Measurements from ENCODE around the gene FBXO11. TPM values are rescaled to one million over a fixed set of nuclear protein-coding genes. Genes with fewer than 3 reads are reported as not detected.

Gene FBXO11
- total and polyA plus RNA-seq, 2 of the 4 experiments (the other 2 are of a cell fraction), result 27.1 to 29.6 TPM

GRCh38 chr2:47844162-47844561, 62.1 kb downstream of the FBXO11 start:
- H3K4ac ChIP-seq (ENCODE audit: low read depth, low read length), result no peak overlapping the region
- H2BK120ac ChIP-seq (ENCODE audit: low read depth, low read length), result no peak overlapping the region
- no peak overlapping the region for H3K4me2 ChIP-seq (ENCODE audit: low read depth, low read length)
- BruUV-seq (replicated peaks), result no TSS peak
- H3K4me1 ChIP-seq (ENCODE audit: control insufficient read depth, insufficient read depth, low read length), result peaks cover 2% of the 10 kb centered on the region; the same call in 1 of the 2 replicates
- dilution Hi-C loops (cut with HindIII; ENCODE audit: low sequenced_read_pairs, unreplicated experiment), result no loop called here
- H3K14ac ChIP-seq (replicated peaks; ENCODE audit: low read depth, low read length), result no peak overlapping the region
- no peak overlapping the region for H2BK20ac ChIP-seq (ENCODE audit: low read depth, low read length)
- no peak overlapping the region for H4K8ac ChIP-seq (ENCODE audit: low read depth in 2 of 2, low read length in 2 of 2)
- no peak for ATAC-seq (ENCODE audit: low read depth)
- no peak overlapping the region for H3K23ac ChIP-seq (ENCODE audit: low read depth, low read length)
- no peaks in the 10 kb centered on the region for H3K9me3 ChIP-seq (ENCODE audit: control insufficient read depth, insufficient read depth, low read length)
- H3K9ac ChIP-seq (ENCODE audit: low read depth, low read length), result no peak overlapping the region
- ChIA-PET CTCF (no interaction called here), POLR2A (ENCODE audit: unreplicated experiment) (no interaction called here)
- H4K20me1 ChIP-seq (ENCODE audit: insufficient read depth, low read length), result peaks cover 59% of the 10 kb centered on the region
- H2BK15ac ChIP-seq (ENCODE audit: low read depth, low read length), result no peak overlapping the region
- H4K5ac ChIP-seq (ENCODE audit: low read depth, low read length), result no peak overlapping the region
- H3K4me3 ChIP-seq (ENCODE audit: insufficient read depth, low read depth, low read length), result no peak overlapping the region
- no CpG with 5 or more reads among the region's 2 CpGs for WGBS, 2 experiments (ENCODE audit: extremely low coverage in 2 of 2, insufficient read length in 1 of 2)
- no peaks in the 10 kb centered on the region for H3K27me3 ChIP-seq (ENCODE audit: control insufficient read depth, insufficient read depth, low read length)
- no peak for DNase-seq
- intact Hi-C loops (cut with micrococcal nuclease), result no loop called here
- no peak overlapping the region for H3K27ac ChIP-seq (ENCODE audit: insufficient read depth, low read length)
- no peak overlapping the region for H2AFZ ChIP-seq (replicated peaks; ENCODE audit: low read length, poor library complexity)
- H2AK5ac ChIP-seq (ENCODE audit: low read depth, low read length), result no peak overlapping the region
- H3K18ac ChIP-seq (ENCODE audit: low read depth, low read length), result no peak overlapping the region
- TF ChIP-seq RCOR1 (IDR thresholded peaks at IDR 0.05; ENCODE audit: insufficient replicate concordance, low read length) (no peak), CHD1 (IDR thresholded peaks at IDR 0.05; ENCODE audit: low read depth, low read length) (no peak), POLR2A (IDR thresholded peaks at IDR 0.05; ENCODE audit: low read depth, low read length) (no peak)
- TF ChIP-seq, protein P1, sequence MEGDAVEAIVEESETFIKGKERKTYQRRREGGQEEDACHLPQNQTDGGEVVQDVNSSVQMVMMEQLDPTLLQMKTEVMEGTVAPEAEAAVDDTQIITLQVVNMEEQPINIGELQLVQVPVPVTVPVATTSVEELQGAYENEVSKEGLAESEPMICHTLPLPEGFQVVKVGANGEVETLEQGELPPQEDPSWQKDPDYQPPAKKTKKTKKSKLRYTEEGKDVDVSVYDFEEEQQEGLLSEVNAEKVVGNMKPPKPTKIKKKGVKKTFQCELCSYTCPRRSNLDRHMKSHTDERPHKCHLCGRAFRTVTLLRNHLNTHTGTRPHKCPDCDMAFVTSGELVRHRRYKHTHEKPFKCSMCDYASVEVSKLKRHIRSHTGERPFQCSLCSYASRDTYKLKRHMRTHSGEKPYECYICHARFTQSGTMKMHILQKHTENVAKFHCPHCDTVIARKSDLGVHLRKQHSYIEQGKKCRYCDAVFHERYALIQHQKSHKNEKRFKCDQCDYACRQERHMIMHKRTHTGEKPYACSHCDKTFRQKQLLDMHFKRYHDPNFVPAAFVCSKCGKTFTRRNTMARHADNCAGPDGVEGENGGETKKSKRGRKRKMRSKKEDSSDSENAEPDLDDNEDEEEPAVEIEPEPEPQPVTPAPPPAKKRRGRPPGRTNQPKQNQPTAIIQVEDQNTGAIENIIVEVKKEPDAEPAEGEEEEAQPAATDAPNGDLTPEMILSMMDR (conservative IDR thresholded peaks at IDR 0.05; ENCODE audit: low read depth, low read length), result no peak
- no peak overlapping the region for H3K56ac ChIP-seq (ENCODE audit: extremely low read depth, insufficient read depth, low read length)
- no peak overlapping the region for H2BK5ac ChIP-seq (ENCODE audit: low read depth, low read length, poor library complexity, severe bottlenecking)
- H4K91ac ChIP-seq (ENCODE audit: insufficient read depth, low read depth, low read length), result no peak overlapping the region
- peaks cover 1% of the 10 kb centered on the region; the same call in 1 of the 2 replicates for H3K36me3 ChIP-seq (ENCODE audit: control insufficient read depth, insufficient read depth, low read length)
- peaks cover 8% of the 10 kb centered on the region; the same call in 1 of the 2 replicates for H3K9me1 ChIP-seq (ENCODE audit: insufficient read depth, low read length)
- peaks cover 29 to 62% of the 10 kb centered on the region in 2 experiments for H3K79me1 ChIP-seq (ENCODE audit: low read depth in 1 of 2, low read length in 2 of 2)
- in situ Hi-C loops (cut with MboI; ENCODE audit: low sequenced_read_pairs), result no loop called here
- H2AK9ac ChIP-seq (replicated peaks; ENCODE audit: low read depth, low read length, poor library complexity), result no peak overlapping the region
